C1 segment of cervical spinal cord (tissue), 14 donors: ENCODE measurements around the gene AJM1.
"Not testable (repeated sequence)": the region's sequence is repeated elsewhere in the genome, so short reads cannot be mapped to it uniquely, and the experiment has no call there.

Experiments
- DNase-seq, 14 donors: peaks; one replicate each; lab custom pipeline; 2025; lab: John Stamatoyannopoulos, UW

The AJM1 gene

GRCh38 chr9:136829981-136830885 is 12.0 kb upstream of the AJM1 start:
- DNase-seq: peak in 1 of 14 donors; percentile 56

- no peak for DNase-seq
Measured at GRCh38 chr9:136831002-136831719, 11.1 kb upstream of the AJM1 start.

- DNase-seq: no peak
Measured at GRCh38 chr9:136831720-136832104, 10.6 kb upstream of the AJM1 start.

- DNase-seq: no peak
Measured at GRCh38 chr9:136832581-136832980, 9.7 kb upstream of the AJM1 start.

GRCh38 chr9:136833381-136834048 is 8.8 kb upstream of the AJM1 start:
- not testable (repeated sequence) for DNase-seq

- DNase-seq: no peak
Measured at GRCh38 chr9:136835162-136835931, 6.9 kb upstream of the AJM1 start.

- no peak for DNase-seq
Measured at GRCh38 chr9:136835932-136836904, 6.1 kb upstream of the AJM1 start.

GRCh38 chr9:136837146-136837855 is 5.0 kb upstream of the AJM1 start:
- no peak for DNase-seq

- not testable (repeated sequence) for DNase-seq
Measured at GRCh38 chr9:136837856-136838277, 4.4 kb upstream of the AJM1 start.

GRCh38 chr9:136838314-136839228 is 3.7 kb upstream of the AJM1 start:
- peak in 1 of 14 donors; percentile 53 for DNase-seq

GRCh38 chr9:136839229-136840139 is 2.8 kb upstream of the AJM1 start:
- no peak for DNase-seq

GRCh38 chr9:136840140-136840876 is 2.0 kb upstream of the AJM1 start:
- no peak for DNase-seq

- DNase-seq: peak in 13 of 14 donors; percentile 29 to 84 (median 60)
Measured at GRCh38 chr9:136840877-136841645, 1.2 kb upstream of the AJM1 start.

- peak in 3 of 14 donors; percentile 36 to 97 (median 80) for DNase-seq
Measured at GRCh38 chr9:136841646-136842379, 465 bp upstream of the AJM1 start.
